A549 (cell line): ENCODE data around the gene PCOLCE2.

Experiments
- CEBPB ChIP-seq, 2 experiments: fragments of >200 bp in 1 of 2; sonication (Bioruptor Twin) in 1 of 2; formaldehyde crosslinking in 1 of 2; IDR thresholded peaks; 2 replicates each; pipeline ENCODE4 v1.6.1; 2012 to 2016
- CHD2 ChIP-seq: fragments of 150-350 bp; IDR thresholded peaks from 2 replicates; pipeline ENCODE4 v1.6.1; 2014; ENCODE audit warnings: low read length; ENCODE audit not compliant: partially characterized antibody
- GATA3 ChIP-seq: IDR thresholded peaks from 2 replicates; pipeline ENCODE4 v1.6.1; 2012; ENCODE audit warnings: borderline replicate concordance
- JUN ChIP-seq, 2 experiments: fragments of >200 bp; sonication (Bioruptor Twin); formaldehyde crosslinking; IDR thresholded peaks; 2 replicates in 1 of 2; 3 replicates in 1 of 2; pipeline ENCODE4 v1.6.1; 2016 to 2017
- JUNB ChIP-seq: fragments of >200 bp; sonication (Bioruptor Twin); formaldehyde crosslinking; IDR thresholded peaks from 2 replicates; pipeline ENCODE4 v1.6.1; 2016
- KDM5A ChIP-seq: fragments of 200-600 bp; sonication (generic); IDR thresholded peaks from 2 replicates; pipeline ENCODE4 v1.6.1; 2016; ENCODE audit warnings: antibody characterized with exemption, mild to moderate bottlenecking
- MAFK ChIP-seq: fragments of 450-650 bp; IDR thresholded peaks from 2 replicates; pipeline ENCODE4 v1.6.1; 2014; ENCODE audit not compliant: partially characterized antibody
- MAX ChIP-seq: IDR thresholded peaks from 2 replicates; pipeline ENCODE4 v1.6.1; 2012
- PBX3 ChIP-seq: IDR thresholded peaks from 2 replicates; pipeline ENCODE4 v1.6.1; 2012
- POLR2A ChIP-seq: IDR thresholded peaks from 2 replicates; pipeline ENCODE4 v1.6.1; 2012; ENCODE audit warnings: mild to moderate bottlenecking, low read length
- REST ChIP-seq: fragments of 200-600 bp; sonication (generic); IDR thresholded peaks from 2 replicates; pipeline ENCODE4 v1.6.1; 2016; ENCODE audit warnings: antibody characterized with exemption, mild to moderate bottlenecking, moderate library complexity
- TP53 ChIP-seq: fragments of 250-450 bp; sonication (Bioruptor Pico); IDR thresholded peaks from 2 replicates; pipeline ENCODE4 v1.5.0; 2021; ENCODE audit warnings: mild to moderate bottlenecking, moderate library complexity
- TF ChIP-seq, protein P1 (sequence below): fragments of >200 bp; sonication (Bioruptor Twin); formaldehyde crosslinking; IDR thresholded peaks from 3 replicates; pipeline ENCODE4 v1.5.1; 2016

GRCh38 chr3:142889212-142890014 is 530 bp upstream of the PCOLCE2 start:
- TF ChIP-seq, protein P1, sequence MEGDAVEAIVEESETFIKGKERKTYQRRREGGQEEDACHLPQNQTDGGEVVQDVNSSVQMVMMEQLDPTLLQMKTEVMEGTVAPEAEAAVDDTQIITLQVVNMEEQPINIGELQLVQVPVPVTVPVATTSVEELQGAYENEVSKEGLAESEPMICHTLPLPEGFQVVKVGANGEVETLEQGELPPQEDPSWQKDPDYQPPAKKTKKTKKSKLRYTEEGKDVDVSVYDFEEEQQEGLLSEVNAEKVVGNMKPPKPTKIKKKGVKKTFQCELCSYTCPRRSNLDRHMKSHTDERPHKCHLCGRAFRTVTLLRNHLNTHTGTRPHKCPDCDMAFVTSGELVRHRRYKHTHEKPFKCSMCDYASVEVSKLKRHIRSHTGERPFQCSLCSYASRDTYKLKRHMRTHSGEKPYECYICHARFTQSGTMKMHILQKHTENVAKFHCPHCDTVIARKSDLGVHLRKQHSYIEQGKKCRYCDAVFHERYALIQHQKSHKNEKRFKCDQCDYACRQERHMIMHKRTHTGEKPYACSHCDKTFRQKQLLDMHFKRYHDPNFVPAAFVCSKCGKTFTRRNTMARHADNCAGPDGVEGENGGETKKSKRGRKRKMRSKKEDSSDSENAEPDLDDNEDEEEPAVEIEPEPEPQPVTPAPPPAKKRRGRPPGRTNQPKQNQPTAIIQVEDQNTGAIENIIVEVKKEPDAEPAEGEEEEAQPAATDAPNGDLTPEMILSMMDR, result no peak
- no peak for TF ChIP-seq PBX3
- TF ChIP-seq KDM5A, result no peak
- no peak for TF ChIP-seq CHD2
- TF ChIP-seq CEBPB (IDR thresholded peaks at IDR 0.05), result no peak
- TF ChIP-seq REST, result no peak
- TF ChIP-seq MAFK, result no peak
- TF ChIP-seq JUNB, result no peak
- TF ChIP-seq GATA3, result no peak
- no peak for TF ChIP-seq POLR2A
- no peak for TF ChIP-seq JUN (IDR thresholded peaks at IDR 0.05)
- no peak for TF ChIP-seq TP53
- TF ChIP-seq MAX, result no peak
